ENCODE data around the gene ARID3A. TPM values are rescaled to one million over a fixed set of nuclear protein-coding genes. Genes with fewer than 3 reads are reported as not detected.

Gene ARID3A
- total and polyA plus RNA-seq, 4 donors, result 7.7 to 29.7 (median 19.8) TPM

DNA sequence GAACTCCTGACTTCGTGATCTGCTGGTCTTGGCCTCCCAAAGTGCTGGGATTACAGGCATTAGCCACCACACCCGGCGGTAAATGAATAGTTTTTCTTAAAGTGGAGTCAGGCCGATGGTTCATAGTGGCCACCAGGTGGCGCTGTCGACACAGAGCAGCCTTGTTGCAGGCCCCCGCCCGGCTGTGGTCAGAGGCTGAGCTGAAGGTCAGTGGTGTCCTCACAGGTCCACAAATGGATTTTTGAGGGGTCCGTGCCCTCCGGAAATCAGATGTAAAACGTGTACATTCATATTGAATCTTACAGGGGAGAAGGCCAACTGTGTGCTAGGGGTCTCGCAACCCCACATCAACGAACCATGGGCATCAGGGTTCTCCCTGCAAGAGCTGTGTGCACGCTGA lies 44.9 kb downstream of the ARID3A start:
- DNase-seq, result no peak
- no peak overlapping the region for H3K27ac ChIP-seq (ENCODE audit: low read depth in 1 of 2, low read length in 1 of 2)
- H3K9me3 ChIP-seq (ENCODE audit: control insufficient read depth in 4 of 4, insufficient read depth in 3 of 4, low read length in 3 of 4), result peaks cover 0 to 11% (median 2%) of the 10 kb centered on the region in 4 donors
- H3K4me1 ChIP-seq (ENCODE audit: control insufficient read depth in 5 of 5, insufficient read depth in 5 of 5, low read length in 5 of 5), result no peaks in the 10 kb centered on the region
- H3K36me3 ChIP-seq (ENCODE audit: control insufficient read depth in 4 of 4, insufficient read depth in 4 of 4, low read length in 4 of 4), result peaks cover 8 to 37% (median 26%) of the 10 kb centered on the region in 4 donors
- 96% methylated on average over 14 of the region's 14 CpGs for WGBS, 2 donors
- TF ChIP-seq, protein P1, sequence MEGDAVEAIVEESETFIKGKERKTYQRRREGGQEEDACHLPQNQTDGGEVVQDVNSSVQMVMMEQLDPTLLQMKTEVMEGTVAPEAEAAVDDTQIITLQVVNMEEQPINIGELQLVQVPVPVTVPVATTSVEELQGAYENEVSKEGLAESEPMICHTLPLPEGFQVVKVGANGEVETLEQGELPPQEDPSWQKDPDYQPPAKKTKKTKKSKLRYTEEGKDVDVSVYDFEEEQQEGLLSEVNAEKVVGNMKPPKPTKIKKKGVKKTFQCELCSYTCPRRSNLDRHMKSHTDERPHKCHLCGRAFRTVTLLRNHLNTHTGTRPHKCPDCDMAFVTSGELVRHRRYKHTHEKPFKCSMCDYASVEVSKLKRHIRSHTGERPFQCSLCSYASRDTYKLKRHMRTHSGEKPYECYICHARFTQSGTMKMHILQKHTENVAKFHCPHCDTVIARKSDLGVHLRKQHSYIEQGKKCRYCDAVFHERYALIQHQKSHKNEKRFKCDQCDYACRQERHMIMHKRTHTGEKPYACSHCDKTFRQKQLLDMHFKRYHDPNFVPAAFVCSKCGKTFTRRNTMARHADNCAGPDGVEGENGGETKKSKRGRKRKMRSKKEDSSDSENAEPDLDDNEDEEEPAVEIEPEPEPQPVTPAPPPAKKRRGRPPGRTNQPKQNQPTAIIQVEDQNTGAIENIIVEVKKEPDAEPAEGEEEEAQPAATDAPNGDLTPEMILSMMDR (IDR thresholded peaks at IDR 0.05; ENCODE audit: control extremely low read depth, extremely low read depth), result no peak
- no peak for ATAC-seq (ENCODE audit: insufficient read depth, low FRiP score)
- H3K9ac ChIP-seq (ENCODE audit: insufficient read depth in 1 of 2, low read length in 2 of 2), result no peak overlapping the region
- no peaks in the 10 kb centered on the region for H3K27me3 ChIP-seq (ENCODE audit: control insufficient read depth in 3 of 3, insufficient read depth in 3 of 3, low read length in 2 of 3)
- no peak overlapping the region for H3K4me3 ChIP-seq

DNA sequence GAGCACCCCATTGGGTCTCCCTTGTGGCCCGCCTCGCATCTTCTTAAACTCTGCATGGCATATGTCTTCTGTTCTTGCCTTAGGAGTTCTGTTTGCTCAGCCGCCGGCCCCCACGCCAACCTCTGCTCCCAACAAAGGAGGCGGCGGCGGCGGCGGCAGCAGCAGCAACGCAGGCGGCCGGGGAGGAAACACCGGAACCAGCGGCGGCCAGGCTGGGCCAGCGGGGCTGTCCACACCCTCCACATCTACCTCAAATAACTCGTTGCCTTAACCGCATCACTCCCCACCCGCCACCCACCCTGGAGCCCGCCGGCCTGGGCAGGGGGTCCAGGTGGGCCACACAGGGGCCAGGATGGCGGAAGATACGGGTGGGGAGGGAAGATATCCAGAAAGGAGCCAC lies 46.0 kb downstream of the ARID3A start:
- Histone ChIP-seq H3K36me3 (ENCODE audit: control insufficient read depth in 4 of 4, insufficient read depth in 4 of 4, low read length in 4 of 4) (peaks cover 4 to 30% (median 22%) of the 10 kb centered on the region in 4 donors), H3K4me1 (ENCODE audit: control insufficient read depth in 5 of 5, insufficient read depth in 5 of 5, low read length in 5 of 5) (no peaks in the 10 kb centered on the region), H3K27ac (ENCODE audit: low read depth in 1 of 2, low read length in 1 of 2) (no peak overlapping the region), H3K9me3 (ENCODE audit: control insufficient read depth in 4 of 4, insufficient read depth in 3 of 4, low read length in 3 of 4) (peaks cover 0 to 9% (median 2%) of the 10 kb centered on the region in 4 donors), H3K9ac (ENCODE audit: insufficient read depth in 1 of 2, low read length in 2 of 2) (no peak overlapping the region), H3K4me3 (no peak overlapping the region), H3K27me3 (ENCODE audit: control insufficient read depth in 3 of 3, insufficient read depth in 3 of 3, low read length in 2 of 3) (no peaks in the 10 kb centered on the region)
- DNase-seq (no peak), ATAC-seq (ENCODE audit: insufficient read depth, low FRiP score) (no peak)
- 95% methylated on average over 24 of the region's 24 CpGs for WGBS, 2 donors
- TF ChIP-seq, protein P1 (IDR thresholded peaks at IDR 0.05; ENCODE audit: control extremely low read depth, extremely low read depth), result no peak

DNA sequence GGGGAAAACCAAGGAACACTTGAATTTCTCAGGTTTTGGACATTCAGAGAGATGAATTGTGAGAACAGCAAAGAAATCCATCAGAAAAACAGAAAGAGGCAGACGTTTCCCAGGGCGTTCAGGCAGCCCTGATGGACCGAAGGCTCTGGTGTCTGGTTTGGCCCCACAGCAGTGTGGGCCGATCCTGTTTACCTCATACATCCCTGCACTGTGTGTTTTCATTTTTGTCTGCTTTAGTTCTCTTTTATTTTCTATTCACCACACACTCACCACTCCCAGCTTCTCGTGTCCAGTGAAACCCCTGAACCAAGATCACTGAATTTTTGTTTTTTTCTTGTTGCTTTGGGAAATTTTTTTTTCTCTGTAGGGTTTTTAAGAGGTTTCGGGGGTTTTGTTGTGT lies 46.4 kb downstream of the ARID3A start:
- no peaks in the 10 kb centered on the region for H3K27me3 ChIP-seq (ENCODE audit: control insufficient read depth in 3 of 3, insufficient read depth in 3 of 3, low read length in 2 of 3)
- DNase-seq, result no peak
- H3K36me3 ChIP-seq (ENCODE audit: control insufficient read depth in 4 of 4, insufficient read depth in 4 of 4, low read length in 4 of 4), result peaks cover 3 to 26% (median 20%) of the 10 kb centered on the region in 4 donors
- TF ChIP-seq, protein P1 (IDR thresholded peaks at IDR 0.05; ENCODE audit: control extremely low read depth, extremely low read depth), result no peak
- ATAC-seq (ENCODE audit: insufficient read depth, low FRiP score), result no peak
- peaks cover 0 to 9% (median 2%) of the 10 kb centered on the region in 4 donors for H3K9me3 ChIP-seq (ENCODE audit: control insufficient read depth in 4 of 4, insufficient read depth in 3 of 4, low read length in 3 of 4)
- WGBS, 2 donors, result 97 to 99% methylated on average over 6 of the region's 6 CpGs
- H3K9ac ChIP-seq (ENCODE audit: insufficient read depth in 1 of 2, low read length in 2 of 2), result no peak overlapping the region
- no peaks in the 10 kb centered on the region for H3K4me1 ChIP-seq (ENCODE audit: control insufficient read depth in 5 of 5, insufficient read depth in 5 of 5, low read length in 5 of 5)
- no peak overlapping the region for H3K27ac ChIP-seq (ENCODE audit: low read depth in 1 of 2, low read length in 1 of 2)
- H3K4me3 ChIP-seq, result no peak overlapping the region

Data from lung (tissue), 12 donors.